ENCODE results near the gene KRTAP5-1. TPM values are rescaled to one million over a fixed set of nuclear protein-coding genes. Genes with fewer than 3 reads are reported as not detected.
"Not testable (repeated sequence)": the region's sequence is repeated elsewhere in the genome, so short reads cannot be mapped to it uniquely, and the experiment has no call there.

The KRTAP5-1 gene
- polyA plus RNA-seq, 1 experiment, result not detected

GRCh38 chr11:1586699-1587098 is 1.6 kb upstream of the KRTAP5-1 start:
- POLR2A ChIA-PET, result no interaction called here

DNA sequence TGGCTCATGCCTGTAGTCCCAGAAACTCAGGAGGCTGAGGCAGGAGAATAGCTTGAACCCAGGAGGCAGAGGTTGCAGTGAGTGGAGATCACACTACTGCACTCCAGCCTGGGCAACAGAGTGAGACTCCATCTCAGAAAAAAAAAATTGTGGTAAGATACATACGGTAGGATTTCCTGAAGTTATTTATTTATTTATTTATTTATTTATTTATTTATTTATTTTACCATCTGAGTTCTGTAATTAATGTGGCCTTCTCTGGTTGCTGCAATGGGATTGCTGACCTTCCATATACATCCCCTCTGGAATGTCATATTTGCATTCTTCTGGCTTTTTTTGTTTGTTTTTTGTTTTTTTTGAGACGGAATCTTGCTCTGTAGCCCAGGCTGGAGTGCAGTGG is 2.2 kb downstream of the KRTAP5-1 start:
- DNase-seq (ENCODE audit: low read depth); H3K4me3 ChIP-seq (ENCODE audit: low read depth, low read length); H3K27me3 ChIP-seq (ENCODE audit: control insufficient read depth, insufficient read depth, low read length); POLR2A ChIA-PET; H3K36me3 ChIP-seq (ENCODE audit: control insufficient read depth, insufficient read depth, low read length): not testable (repeated sequence)
- CTCF ChIA-PET, result interaction anchor here (0.8 to 1.9 kb wide), 4 partner anchors 8 to 16 kb away, joined by 3 to 10 read pairs (median 3); no protein-coding TSS in a partner anchor

More at GRCh38 chr11:1586699-1587098, 1.6 kb upstream of the KRTAP5-1 start:
- no peak for DNase-seq (ENCODE audit: low read depth)
- no peak overlapping the region for H3K4me3 ChIP-seq (ENCODE audit: low read depth, low read length)
- peaks cover 8% of the 10 kb centered on the region for H3K27me3 ChIP-seq (ENCODE audit: control insufficient read depth, insufficient read depth, low read length)
- CTCF ChIA-PET, result interaction anchor here (0.8 to 1.0 kb wide), 3 partner anchors 9 to 41 kb away, joined by 3 read pairs; no protein-coding TSS in a partner anchor
- TF ChIP-seq, protein P1, sequence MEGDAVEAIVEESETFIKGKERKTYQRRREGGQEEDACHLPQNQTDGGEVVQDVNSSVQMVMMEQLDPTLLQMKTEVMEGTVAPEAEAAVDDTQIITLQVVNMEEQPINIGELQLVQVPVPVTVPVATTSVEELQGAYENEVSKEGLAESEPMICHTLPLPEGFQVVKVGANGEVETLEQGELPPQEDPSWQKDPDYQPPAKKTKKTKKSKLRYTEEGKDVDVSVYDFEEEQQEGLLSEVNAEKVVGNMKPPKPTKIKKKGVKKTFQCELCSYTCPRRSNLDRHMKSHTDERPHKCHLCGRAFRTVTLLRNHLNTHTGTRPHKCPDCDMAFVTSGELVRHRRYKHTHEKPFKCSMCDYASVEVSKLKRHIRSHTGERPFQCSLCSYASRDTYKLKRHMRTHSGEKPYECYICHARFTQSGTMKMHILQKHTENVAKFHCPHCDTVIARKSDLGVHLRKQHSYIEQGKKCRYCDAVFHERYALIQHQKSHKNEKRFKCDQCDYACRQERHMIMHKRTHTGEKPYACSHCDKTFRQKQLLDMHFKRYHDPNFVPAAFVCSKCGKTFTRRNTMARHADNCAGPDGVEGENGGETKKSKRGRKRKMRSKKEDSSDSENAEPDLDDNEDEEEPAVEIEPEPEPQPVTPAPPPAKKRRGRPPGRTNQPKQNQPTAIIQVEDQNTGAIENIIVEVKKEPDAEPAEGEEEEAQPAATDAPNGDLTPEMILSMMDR (IDR thresholded peaks at IDR 0.05; ENCODE audit: insufficient read depth, low read depth, low read length), result no peak
- H3K36me3 ChIP-seq (ENCODE audit: control insufficient read depth, insufficient read depth, low read length), result no peaks in the 10 kb centered on the region

DNA sequence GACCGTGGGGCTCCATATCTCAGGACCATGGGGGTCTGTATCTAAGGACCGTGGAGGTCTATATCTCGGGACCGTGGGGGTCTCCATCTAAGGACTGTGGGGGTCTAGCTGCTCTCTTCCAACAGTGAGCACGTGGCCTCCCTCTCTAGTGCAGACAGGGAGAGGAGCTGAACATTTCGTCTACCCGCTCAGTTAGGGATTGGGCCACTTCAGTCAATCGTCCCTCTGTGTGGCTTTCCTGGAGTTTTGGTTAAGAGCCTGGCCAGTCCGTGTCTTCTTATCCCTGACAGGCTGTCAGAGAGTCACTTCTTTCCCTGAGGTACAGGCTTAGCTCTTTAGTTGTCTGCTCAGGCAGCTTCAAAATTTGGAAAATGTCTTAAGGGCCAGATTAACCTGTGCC is 3.1 kb downstream of the KRTAP5-1 start:
- POLR2A ChIA-PET, result no interaction called here
- CTCF ChIA-PET, result interaction anchor here (1.2 to 1.9 kb wide), 2 partner anchors 12 to 35 kb away, joined by 7 to 10 read pairs; no protein-coding TSS in a partner anchor
- no peak for DNase-seq (ENCODE audit: low read depth)
- TF ChIP-seq, protein P1 (IDR thresholded peaks at IDR 0.05; ENCODE audit: insufficient read depth, low read depth, low read length), result no peak
- Histone ChIP-seq H3K4me3 (ENCODE audit: low read depth, low read length) (no peak overlapping the region), H3K36me3 (ENCODE audit: control insufficient read depth, insufficient read depth, low read length) (no peaks in the 10 kb centered on the region), H3K27me3 (ENCODE audit: control insufficient read depth, insufficient read depth, low read length) (peaks cover 5% of the 10 kb centered on the region)

DNA sequence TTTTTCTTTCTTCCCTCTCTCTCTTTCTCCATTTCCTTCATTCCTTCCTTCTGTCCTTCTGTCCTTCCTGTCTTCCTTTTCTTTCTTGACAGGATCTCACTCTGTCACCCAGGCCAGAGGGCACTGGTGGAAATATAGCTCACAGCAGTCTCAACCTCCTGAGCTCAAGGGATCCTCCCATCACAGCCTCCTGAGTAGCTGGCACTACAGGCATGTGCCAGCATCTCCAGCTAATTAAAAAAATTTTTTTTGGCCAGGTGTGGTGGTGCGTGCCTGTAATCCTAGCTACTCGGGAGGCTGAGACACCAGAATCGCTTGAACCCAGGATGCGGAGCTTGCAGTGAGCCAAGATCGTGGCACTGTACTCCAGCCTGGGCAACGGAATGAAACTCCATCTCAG is 8.3 kb downstream of the KRTAP5-1 start:
- POLR2A ChIA-PET, result no interaction called here
- H3K36me3 ChIP-seq (ENCODE audit: control insufficient read depth, insufficient read depth, low read length), result no peaks in the 10 kb centered on the region
- no peak for DNase-seq (ENCODE audit: low read depth)
- H3K4me3 ChIP-seq (ENCODE audit: low read depth, low read length), result no peak overlapping the region
- TF ChIP-seq, protein P1 (IDR thresholded peaks at IDR 0.05; ENCODE audit: insufficient read depth, low read depth, low read length), result no peak
- H3K27me3 ChIP-seq (ENCODE audit: control insufficient read depth, insufficient read depth, low read length), result peaks cover 4% of the 10 kb centered on the region
- CTCF ChIA-PET, result interaction anchor here (4.2 to 12.4 kb wide), 3 partner anchors 18 to 31 kb away, joined by 22 to 301 read pairs (median 62); no protein-coding TSS in a partner anchor

DNA sequence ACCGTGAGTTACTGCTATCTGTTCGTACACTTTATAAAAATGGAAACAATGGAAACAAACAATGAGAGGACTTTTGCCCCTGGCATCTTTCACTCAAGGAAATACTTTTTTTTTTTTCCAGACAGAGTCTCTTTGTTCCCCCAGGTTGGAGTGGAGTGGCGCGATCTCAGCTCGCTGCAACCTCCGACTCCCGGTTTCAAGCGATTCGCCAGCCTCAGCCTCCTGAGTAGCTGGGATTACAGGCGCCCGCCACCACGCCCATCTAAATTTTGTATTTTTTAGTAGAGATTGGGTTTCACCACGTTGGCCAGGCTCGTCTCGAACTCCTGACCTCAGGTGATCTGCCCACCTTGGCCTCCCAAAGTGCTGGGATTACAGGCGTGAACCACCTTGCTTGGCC is 9.3 kb downstream of the KRTAP5-1 start:
- not testable (repeated sequence) for H3K36me3 ChIP-seq (ENCODE audit: control insufficient read depth, insufficient read depth, low read length)
- CTCF ChIA-PET, result interaction anchor here (1.1 to 12.4 kb wide), 11 partner anchors 11 to 395 kb away, joined by 3 to 301 read pairs (median 14); partner anchors contain the start of genes KRTAP5-2 and KRTAP5-5

DNA sequence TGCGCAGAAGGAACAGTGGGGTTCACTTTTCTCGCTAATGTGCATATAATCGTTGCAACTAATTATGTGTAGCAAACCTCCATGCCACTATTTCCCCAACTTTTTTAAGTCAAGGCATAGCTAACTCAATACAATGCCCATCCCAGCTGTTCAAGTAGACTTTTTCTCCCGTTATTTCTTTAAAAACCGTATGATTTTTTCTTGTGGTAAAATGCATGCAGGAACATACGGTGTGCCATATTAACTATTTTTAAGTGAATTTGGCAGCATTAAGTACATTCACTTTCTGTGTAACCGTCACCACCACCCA is 10.2 kb downstream of the KRTAP5-1 start:
- Histone ChIP-seq H3K27me3 (ENCODE audit: control insufficient read depth, insufficient read depth, low read length) (peaks cover 4% of the 10 kb centered on the region), H3K36me3 (ENCODE audit: control insufficient read depth, insufficient read depth, low read length) (no peaks in the 10 kb centered on the region), H3K4me3 (ENCODE audit: low read depth, low read length) (no peak overlapping the region)
- DNase-seq (ENCODE audit: low read depth), result no peak
- TF ChIP-seq, protein P1 (IDR thresholded peaks at IDR 0.05; ENCODE audit: insufficient read depth, low read depth, low read length), result no peak
- ChIA-PET CTCF (interaction anchor here (0.6 to 12.4 kb wide), 33 partner anchors 8 to 591 kb away, joined by 3 to 301 read pairs (median 4); partner anchors contain the start of genes KRTAP5-2 and KRTAP5-5), POLR2A (interaction anchor here (0.6 to 1.0 kb wide), 2 partner anchors 28 to 94 kb away, joined by 4 to 5 read pairs; no protein-coding TSS in a partner anchor)

More for the DNA sequence above, 9.3 kb downstream of the KRTAP5-1 start:
- POLR2A ChIA-PET; H3K4me3 ChIP-seq (ENCODE audit: low read depth, low read length); DNase-seq (ENCODE audit: low read depth); H3K27me3 ChIP-seq (ENCODE audit: control insufficient read depth, insufficient read depth, low read length): not testable (repeated sequence)
